Measurements from ENCODE around the gene FAF1.

- TF ChIP-seq CTCF (IDR thresholded peaks at IDR 0.05) (no peak), POLR2A (IDR thresholded peaks at IDR 0.05) (no peak)
Measured at GRCh38 chr1:50684185-50684584, 275.9 kb downstream of the FAF1 start.

All from esophagus squamous epithelium (tissue), 4 donors.